Epidermal melanocyte (primary cell): Measurements from ENCODE around the gene AKIRIN1.
A peak's percentile ranks its signal among the peaks of the same experiment; 100 is the strongest.
"Not testable (repeated sequence)": the region's sequence is repeated elsewhere in the genome, so short reads cannot be mapped to it uniquely, and the experiment has no call there.

Experiments
- DNase-seq: peaks from one replicate; pipeline ENCODE4 v3.0.0; 2011; ENCODE audit warnings: low spot score; ENCODE audit not compliant: insufficient read length

AKIRIN1 gene

DNA sequence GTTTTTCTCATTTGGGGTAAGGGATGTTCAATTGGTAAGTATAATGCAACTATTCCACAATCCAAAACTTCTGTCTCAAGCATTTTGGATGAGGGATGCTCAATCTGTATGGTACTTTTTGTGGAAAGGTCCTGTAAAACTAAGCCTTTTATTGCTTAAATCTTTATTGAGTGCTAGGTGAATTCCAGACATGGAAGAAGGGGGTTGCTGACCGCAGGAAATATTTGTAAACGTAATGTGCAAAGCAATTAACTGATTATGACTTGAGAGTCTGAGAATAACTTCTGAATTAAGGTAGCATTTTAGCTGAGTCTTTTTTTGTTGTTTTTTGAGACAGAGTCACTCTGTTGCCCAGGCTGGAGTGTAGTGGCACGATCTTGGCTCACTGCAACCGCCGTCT is 3.1 kb downstream of the AKIRIN1 start:
- no peak for DNase-seq

GRCh38 chr1:38997034-38997900 is 6.2 kb downstream of the AKIRIN1 start:
- DNase-seq: no peak

GRCh38 chr1:38997901-38998190 is 6.8 kb downstream of the AKIRIN1 start:
- no peak for DNase-seq

GRCh38 chr1:39001516-39002421 is 10.7 kb downstream of the AKIRIN1 start:
- DNase-seq: no peak

DNA sequence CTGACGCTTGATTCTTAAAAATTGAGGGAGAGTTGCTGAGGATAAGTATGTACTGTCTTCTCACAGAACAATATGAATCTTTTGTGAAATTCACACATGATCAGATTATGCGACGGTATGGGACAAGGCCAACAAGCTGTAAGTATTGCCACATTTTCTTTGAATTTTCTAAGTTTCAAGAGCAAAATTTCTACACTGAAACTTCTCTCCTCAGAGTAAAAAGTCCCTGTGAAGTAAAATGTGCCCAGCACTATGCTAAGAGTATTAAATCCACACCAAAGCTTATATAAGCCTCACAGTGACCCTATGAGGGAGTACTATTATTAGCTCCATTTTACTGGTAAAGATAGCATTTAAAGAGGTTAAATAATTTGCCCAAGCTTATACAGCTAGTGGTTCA is 12.2 kb downstream of the AKIRIN1 start:
- no peak for DNase-seq

GRCh38 chr1:39003794-39004193 is 12.7 kb downstream of the AKIRIN1 start:
- DNase-seq: no peak

- DNase-seq: no peak
Measured at GRCh38 chr1:39006287-39006686, 15.2 kb downstream of the AKIRIN1 start.

DNA sequence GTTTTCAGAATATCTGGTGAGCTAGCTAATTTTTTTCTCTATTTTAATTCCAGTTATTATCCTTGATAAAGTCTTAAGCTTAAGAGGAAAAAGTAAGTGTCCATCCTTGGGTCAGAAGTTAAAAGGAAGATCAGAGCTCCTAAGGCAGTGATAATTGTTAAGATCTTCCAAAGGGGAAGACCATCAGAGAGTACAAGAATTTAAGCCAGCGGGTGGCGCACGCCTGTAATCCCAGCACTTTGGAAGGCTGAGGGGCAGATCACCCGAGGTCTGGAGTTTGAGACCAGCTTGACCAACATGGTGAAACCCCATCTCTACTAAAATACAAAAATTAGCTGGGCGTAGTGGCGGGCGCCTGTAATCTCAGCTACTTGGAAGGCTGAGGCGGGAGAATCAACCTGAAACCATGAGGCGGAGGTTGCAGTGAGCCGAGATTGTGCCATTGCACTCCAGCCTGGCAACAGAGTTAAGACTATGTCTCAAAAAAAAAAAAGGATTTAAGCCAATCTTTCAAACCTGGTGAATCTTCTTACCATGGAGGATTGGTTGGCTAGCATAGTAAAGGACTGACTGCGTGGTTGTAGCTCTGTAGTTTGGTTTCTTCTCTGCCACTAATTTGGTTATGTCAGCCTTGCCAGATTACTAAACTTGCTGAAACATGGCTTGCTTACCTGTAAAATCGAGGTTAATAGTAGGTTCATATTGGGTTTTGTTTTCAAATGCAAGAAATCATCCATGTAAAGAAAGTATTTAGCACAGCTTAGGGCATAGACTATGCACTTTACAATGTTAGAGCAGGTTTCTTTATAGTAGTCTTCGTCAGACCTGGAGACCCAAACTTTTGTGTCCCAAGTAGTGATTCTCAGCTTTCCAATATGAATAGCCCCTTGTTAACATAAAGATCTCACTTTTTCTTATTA is 15.9 kb downstream of the AKIRIN1 start:
- DNase-seq: no peak

GRCh38 chr1:39014956-39015355 is 23.9 kb downstream of the AKIRIN1 start:
- not testable (repeated sequence) for DNase-seq

GRCh38 chr1:39016604-39017171 is 25.6 kb downstream of the AKIRIN1 start:
- DNase-seq: no peak

- DNase-seq: no peak
Measured at GRCh38 chr1:39017266-39017665, 26.2 kb downstream of the AKIRIN1 start.

GRCh38 chr1:39020494-39020893 is 29.4 kb downstream of the AKIRIN1 start:
- DNase-seq: not testable (repeated sequence)

- DNase-seq: no peak
Measured at GRCh38 chr1:39021426-39021825, 30.4 kb downstream of the AKIRIN1 start.

DNA sequence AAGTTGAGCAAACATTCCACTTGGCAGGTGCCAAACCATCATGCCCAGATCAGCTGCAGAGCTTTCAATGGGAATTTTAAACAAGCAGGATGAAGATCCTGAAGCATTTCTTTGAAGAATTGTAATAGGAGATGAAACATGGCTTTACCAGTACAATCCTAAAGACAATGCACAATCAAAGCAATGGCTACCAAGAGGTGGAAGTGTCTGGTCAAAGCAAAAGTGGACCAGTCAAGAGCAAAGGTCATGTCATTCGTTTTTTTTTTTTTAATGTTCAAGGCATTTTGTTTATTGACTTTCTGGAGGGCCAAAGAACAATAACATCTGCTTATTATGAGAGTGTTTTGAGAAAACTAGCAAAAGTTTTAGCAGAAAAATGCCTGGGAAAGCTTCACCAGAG is 32.1 kb downstream of the AKIRIN1 start:
- DNase-seq: no peak

- DNase-seq: peak; percentile 49
Measured at GRCh38 chr1:39026051-39026865, 35.2 kb downstream of the AKIRIN1 start, which contains the start of gene NDUFS5. Gene NDUFS5, plus strand, starts transcription at chr1:39026350. Its CDS starts 2,375 bp downstream, at chr1:39028725.

- no peak for DNase-seq
Measured at GRCh38 chr1:39026866-39027507, 35.9 kb downstream of the AKIRIN1 start.

DNA sequence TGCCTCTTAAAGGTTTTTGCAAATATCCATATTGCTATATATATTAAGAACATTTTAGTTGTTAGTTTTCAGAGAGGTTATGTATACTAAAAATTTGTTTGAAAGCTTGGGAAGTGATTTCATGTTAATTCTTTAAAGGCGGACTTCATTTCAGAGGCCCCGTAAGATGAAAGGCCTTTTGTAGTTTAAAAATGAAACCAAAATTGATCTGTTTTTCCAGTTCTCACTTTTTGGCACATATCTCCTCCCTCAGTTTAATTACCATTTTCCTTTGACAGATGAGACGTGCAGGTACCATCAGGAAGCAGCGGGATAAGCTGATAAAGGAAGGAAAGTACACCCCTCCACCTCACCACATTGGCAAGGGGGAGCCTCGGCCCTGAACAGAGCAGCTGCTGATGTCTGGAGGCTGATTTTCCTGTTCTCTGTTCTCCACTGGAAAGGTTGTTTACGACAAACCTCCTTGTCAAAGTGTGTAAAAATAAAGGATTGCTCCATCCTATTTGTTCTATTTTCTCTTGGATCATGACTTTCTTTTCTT is 43.1 kb downstream of the AKIRIN1 start:
- no peak for DNase-seq

- DNase-seq: no peak
Measured at GRCh38 chr1:39036678-39037077, 45.6 kb downstream of the AKIRIN1 start.

GRCh38 chr1:39043513-39043912 is 52.4 kb downstream of the AKIRIN1 start:
- no peak for DNase-seq
